B cell (primary cell): ENCODE results near the gene GBE1. TPM values are rescaled to one million over a fixed set of nuclear protein-coding genes. Genes with fewer than 3 reads are reported as not detected.

Source experiments
- ATAC-seq: fragments of 200-7000 bp; cut with Tn5 transposase; one replicate; pipeline ENCODE4 v1.10.0; 2021; ENCODE audit warnings: low read depth, mild to moderate bottlenecking, moderate number of reproducible peaks, moderate library complexity
- CTCF ChIA-PET: fragments of 350-600 bp; sonication (Branson Sonifier 250); formaldehyde crosslinking; loops from one replicate; lab custom pipeline; 2021; ENCODE audit warnings: antibody characterized with exemption, inconsistent platforms; lab: Charles Lee
- POLR2A ChIA-PET: fragments of 350-600 bp; sonication (Branson Sonifier 250); formaldehyde crosslinking; loops from one replicate; lab custom pipeline; 2021; ENCODE audit warnings: antibody characterized with exemption; lab: Charles Lee
- DNase-seq: peaks from one replicate; pipeline ENCODE4 v3.0.0; 2013
- H2AFZ ChIP-seq: 2 replicates; pipeline ENCODE4 v1.6.1; 2012; ENCODE audit warnings: mild to moderate bottlenecking, low read depth, low read length; ENCODE audit not compliant: insufficient read depth, poor library complexity, severe bottlenecking
- H3K27ac ChIP-seq, 2 donors: 1 replicate in 1 of 2; 2 replicates in 1 of 2; pipeline ENCODE4 v1.5.1; 2012 to 2013; ENCODE audit warnings: low read length in 2 of 2, mild to moderate bottlenecking in 2 of 2, moderate library complexity in 1 of 2
- H3K27me3 ChIP-seq, 4 experiments: fragments of 200-600 bp in 1 of 4; sonication (generic) in 1 of 4; replicated peaks in 1 of 4; 1 replicate in 2 of 4; 2 replicates in 2 of 4; pipeline versions ENCODE4 v1.6.1 to v1.7.0; 2013 to 2016; ENCODE audit warnings: low read length in 3 of 4, mild to moderate bottlenecking in 2 of 4, mixed read lengths in 1 of 4, moderate library complexity in 1 of 4; ENCODE audit not compliant: insufficient read depth in 4 of 4, control insufficient read depth in 3 of 4; ENCODE audit errors: control extremely low read depth in 1 of 4
- H3K36me3 ChIP-seq, 2 experiments: replicated peaks in 1 of 2; 1 replicate in 1 of 2; 2 replicates in 1 of 2; pipeline versions ENCODE4 v1.6.1 to v1.7.1; 2013; ENCODE audit warnings: low read length in 1 of 2; ENCODE audit not compliant: insufficient read depth in 2 of 2, control insufficient read depth in 1 of 2; ENCODE audit errors: control extremely low read depth in 1 of 2, extremely low read depth in 1 of 2
- H3K4me1 ChIP-seq, 2 donors: fragments of 200-600 bp in 1 of 2; sonication (generic) in 1 of 2; 1 replicate in 1 of 2; 2 replicates in 1 of 2; pipeline versions ENCODE4 v1.5.1 to v1.6.1; 2013 to 2017; ENCODE audit warnings: low read length in 2 of 2; ENCODE audit not compliant: control insufficient read depth in 2 of 2, insufficient read depth in 2 of 2
- H3K4me2 ChIP-seq: replicated peaks from 2 replicates; pipeline ENCODE3; 2012; ENCODE audit warnings: mild to moderate bottlenecking, low read depth, low read length; ENCODE audit not compliant: poor library complexity, severe bottlenecking
- H3K4me3 ChIP-seq, 5 experiments: fragments of 200-600 bp in 1 of 5; sonication (generic) in 1 of 5; 1 replicate in 3 of 5; 2 replicates in 2 of 5; pipeline versions ENCODE4 v1.5.1 to v1.7.0; 2011 to 2016; ENCODE audit warnings: low read length in 4 of 5, mild to moderate bottlenecking in 4 of 5, low read depth in 2 of 5, control low read depth in 1 of 5, moderate library complexity in 1 of 5; ENCODE audit not compliant: insufficient read depth in 1 of 5; ENCODE audit errors: control extremely low read depth in 1 of 5, extremely low read depth in 1 of 5
- H3K79me2 ChIP-seq: fragments of 200-600 bp; sonication (generic); one replicate; pipeline ENCODE4 v1.6.0; 2016; ENCODE audit warnings: low read length; ENCODE audit not compliant: control insufficient read depth, insufficient read depth
- H3K9ac ChIP-seq: fragments of 200-600 bp; sonication (generic); 2 replicates; pipeline ENCODE4 v1.6.1; 2017; ENCODE audit warnings: mild to moderate bottlenecking, low read length, moderate library complexity
- H3K9me3 ChIP-seq, 3 donors: one replicate each; pipeline versions ENCODE4 v1.6.1 to v1.7.1; 2013; ENCODE audit warnings: low read length in 2 of 3; ENCODE audit not compliant: control insufficient read depth in 2 of 3, insufficient read depth in 1 of 3; ENCODE audit errors: control extremely low read depth in 1 of 3
- H4K20me1 ChIP-seq: 2 replicates; pipeline ENCODE4 v1.6.0; 2012; ENCODE audit warnings: mild to moderate bottlenecking, low read length; ENCODE audit not compliant: insufficient read depth, control insufficient read depth, poor library complexity, severe bottlenecking
- H3K27ac Mint-ChIP-seq: one replicate; pipeline ENCODE4 v1.8.0; 2021; ENCODE audit warnings: mixed read lengths
- H3K27me3 Mint-ChIP-seq: one replicate; pipeline ENCODE4 v1.8.0; 2021; ENCODE audit warnings: mixed read lengths
- H3K4me1 Mint-ChIP-seq: one replicate; pipeline ENCODE4 v1.8.0; 2021; ENCODE audit warnings: mixed read lengths
- H3K4me3 Mint-ChIP-seq: one replicate; pipeline ENCODE4 v1.8.0; 2021; ENCODE audit warnings: mixed read lengths
- H3K9me3 Mint-ChIP-seq: one replicate; pipeline ENCODE4 v1.8.0; 2022; ENCODE audit warnings: mixed read lengths; ENCODE audit not compliant: insufficient read depth
- EZH2 ChIP-seq: IDR thresholded peaks from 2 replicates; pipeline ENCODE4 v1.6.1; 2012; ENCODE audit warnings: borderline replicate concordance, low read depth, mild to moderate bottlenecking, moderate library complexity, low read length; ENCODE audit not compliant: insufficient read depth, poor library complexity, severe bottlenecking
- WGBS: methylation state at CpG from one replicate; pipeline ENCODE4 v1.1.5; 2013; ENCODE audit warnings: missing lambda C conversion rate; ENCODE audit not compliant: insufficient coverage; 5-methylcytosine and 5-hydroxymethylcytosine counted together
- intact Hi-C: fragments of 100-400 bp; cut with micrococcal nuclease; formaldehyde crosslinking; loops from one replicate; pipeline ENCODE4 v1.10.0; 2022
- polyA plus RNA-seq: library from polyadenylated mRNA; depleted of rRNA; stranded (reverse); fragments of >200 nt; gene quantifications from 2 replicates; pipeline ENCODE4 v1.2.3, GENCODE V29; 2012
- total RNA-seq, 2 donors: library from RNA; stranded (reverse); fragments of 120-200 nt in 1 of 2; gene quantifications; 1 replicate in 1 of 2; 2 replicates in 1 of 2; pipeline versions ENCODE4 v1.2.3 to v1.2.4, GENCODE V29; 2013 to 2022
- TF ChIP-seq, protein P1 (sequence below): fragments of 200-600 bp; IDR thresholded peaks from one replicate; pipeline ENCODE4 v1.8.0; 2022; ENCODE audit warnings: antibody characterized with exemption, mild to moderate bottlenecking

Gene GBE1
- total and polyA plus RNA-seq, 2 donors (not counting 1 experiment from before 2014, with no cell fraction given), result 3.4 to 20.8 TPM

DNA sequence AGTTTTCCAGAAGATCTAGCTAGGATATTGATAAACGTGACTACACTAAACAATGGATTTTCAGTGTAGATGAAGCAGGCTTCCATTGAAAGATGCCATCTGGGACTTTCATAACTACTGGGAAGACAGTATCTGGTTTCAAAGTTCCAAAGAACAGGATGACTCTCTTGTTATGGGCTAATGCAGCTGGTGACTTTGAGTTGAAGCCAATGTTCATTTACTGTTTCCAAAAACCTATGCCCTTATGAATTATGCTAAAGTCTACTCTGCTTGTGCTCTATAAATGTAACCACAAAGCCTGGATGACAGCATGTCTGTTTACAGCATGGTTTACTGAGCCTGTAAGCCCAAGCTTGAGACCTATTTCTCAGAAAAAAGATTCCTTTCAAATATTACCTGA is 245.4 kb downstream of the GBE1 start:
- WGBS, result 100% methylated on average over 1 of the region's 1 CpG
- POLR2A ChIA-PET, result no interaction called here
- CTCF ChIA-PET, result no interaction called here

DNA sequence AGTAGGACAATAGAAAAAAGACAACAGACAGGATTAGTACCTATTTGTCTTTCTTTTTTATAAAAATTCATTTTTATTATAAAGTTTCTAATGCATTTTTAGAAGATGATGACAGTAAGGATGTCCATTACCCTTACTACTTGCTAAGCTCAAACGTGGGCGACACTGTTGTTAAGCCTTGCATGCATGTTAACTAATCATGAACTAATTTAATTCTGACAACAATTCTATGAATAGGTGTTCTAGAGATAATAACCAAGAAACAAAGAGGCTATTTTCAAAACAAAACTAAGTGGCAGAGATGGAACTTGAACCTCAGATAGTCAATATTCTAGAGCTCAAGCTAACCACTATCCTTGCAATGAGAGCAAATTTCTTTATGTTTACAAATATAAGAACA is 247.9 kb downstream of the GBE1 start:
- WGBS, result no CpG with 5 or more reads among the region's 2 CpGs
- intact Hi-C loops, result no loop called here
- ChIA-PET POLR2A (no interaction called here), CTCF (no interaction called here)
- Histone ChIP-seq H3K9ac (no peak overlapping the region), H3K4me3 (no peak overlapping the region), H3K79me2 (no peaks in the 10 kb centered on the region), H3K4me1 (no peaks in the 10 kb centered on the region), H3K36me3 (no peaks in the 10 kb centered on the region), H2AFZ (no peak overlapping the region), H3K4me2 (no peak overlapping the region), H3K27ac (no peak overlapping the region), H3K9me3 (no peaks in the 10 kb centered on the region), H4K20me1 (no peaks in the 10 kb centered on the region), H3K27me3 (no peaks in the 10 kb centered on the region)
- Mint-ChIP-seq H3K4me1 (no peaks in the 10 kb centered on the region), H3K4me3 (no peak overlapping the region), H3K27me3 (no peaks in the 10 kb centered on the region), H3K27ac (no peak overlapping the region), H3K9me3 (no peaks in the 10 kb centered on the region)
- TF ChIP-seq, protein P1, sequence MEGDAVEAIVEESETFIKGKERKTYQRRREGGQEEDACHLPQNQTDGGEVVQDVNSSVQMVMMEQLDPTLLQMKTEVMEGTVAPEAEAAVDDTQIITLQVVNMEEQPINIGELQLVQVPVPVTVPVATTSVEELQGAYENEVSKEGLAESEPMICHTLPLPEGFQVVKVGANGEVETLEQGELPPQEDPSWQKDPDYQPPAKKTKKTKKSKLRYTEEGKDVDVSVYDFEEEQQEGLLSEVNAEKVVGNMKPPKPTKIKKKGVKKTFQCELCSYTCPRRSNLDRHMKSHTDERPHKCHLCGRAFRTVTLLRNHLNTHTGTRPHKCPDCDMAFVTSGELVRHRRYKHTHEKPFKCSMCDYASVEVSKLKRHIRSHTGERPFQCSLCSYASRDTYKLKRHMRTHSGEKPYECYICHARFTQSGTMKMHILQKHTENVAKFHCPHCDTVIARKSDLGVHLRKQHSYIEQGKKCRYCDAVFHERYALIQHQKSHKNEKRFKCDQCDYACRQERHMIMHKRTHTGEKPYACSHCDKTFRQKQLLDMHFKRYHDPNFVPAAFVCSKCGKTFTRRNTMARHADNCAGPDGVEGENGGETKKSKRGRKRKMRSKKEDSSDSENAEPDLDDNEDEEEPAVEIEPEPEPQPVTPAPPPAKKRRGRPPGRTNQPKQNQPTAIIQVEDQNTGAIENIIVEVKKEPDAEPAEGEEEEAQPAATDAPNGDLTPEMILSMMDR, result no peak
- no peak for TF ChIP-seq EZH2
- DNase-seq (no peak), ATAC-seq (no peak)

More for the DNA sequence above, 245.4 kb downstream of the GBE1 start:
- no peak overlapping the region for H3K9ac ChIP-seq
- no peaks in the 10 kb centered on the region for H3K27me3 Mint-ChIP-seq
- no peak overlapping the region for H3K4me2 ChIP-seq
- H3K4me1 Mint-ChIP-seq, result no peaks in the 10 kb centered on the region
- H3K4me3 Mint-ChIP-seq, result no peak overlapping the region
- H3K4me1 ChIP-seq, result no peaks in the 10 kb centered on the region
- H3K36me3 ChIP-seq, result no peaks in the 10 kb centered on the region
- H3K27ac Mint-ChIP-seq, result no peak overlapping the region
- H3K27ac ChIP-seq, result no peak overlapping the region
- no peaks in the 10 kb centered on the region for H3K79me2 ChIP-seq
- H3K9me3 ChIP-seq, result no peaks in the 10 kb centered on the region
- H3K9me3 Mint-ChIP-seq, result no peaks in the 10 kb centered on the region
- H3K4me3 ChIP-seq, result no peak overlapping the region
- intact Hi-C loops, result no loop called here
- ATAC-seq, result no peak
- H2AFZ ChIP-seq, result no peak overlapping the region
- TF ChIP-seq EZH2, result no peak
- TF ChIP-seq, protein P1, result no peak
- no peaks in the 10 kb centered on the region for H3K27me3 ChIP-seq
- no peak for DNase-seq
- H4K20me1 ChIP-seq, result no peaks in the 10 kb centered on the region
